Esophagus muscularis mucosa (tissue), 4 donors: ENCODE results near the gene SPATS2.

Experiments
- EP300 ChIP-seq: sonication (generic); formaldehyde crosslinking; IDR thresholded peaks from one replicate; pipeline ENCODE4 v1.6.1; 2017; ENCODE audit warnings: antibody characterized with exemption
- POLR2A ChIP-seq: fragments of 450-650 bp; IDR thresholded peaks from one replicate; pipeline ENCODE4 v1.6.1; 2017; ENCODE audit warnings: antibody characterized with exemption, moderate library complexity, mild to moderate bottlenecking, low read depth
- POLR2AphosphoS5 ChIP-seq, 2 donors: sonication (generic); formaldehyde crosslinking; IDR thresholded peaks; one replicate each; pipeline ENCODE4 v1.6.1; 2017; ENCODE audit warnings: antibody characterized with exemption in 2 of 2
- TF ChIP-seq, protein P1 (sequence below), 3 experiments: fragments of 200-600 bp in 2 of 3; fragments of 450-650 bp in 1 of 3; sonication (generic) in 2 of 3; IDR thresholded peaks; one replicate each; pipeline ENCODE4 v1.5.1; 2017 to 2019; ENCODE audit warnings: antibody characterized with exemption in 3 of 3, mild to moderate bottlenecking in 2 of 3, moderate library complexity in 1 of 3

DNA sequence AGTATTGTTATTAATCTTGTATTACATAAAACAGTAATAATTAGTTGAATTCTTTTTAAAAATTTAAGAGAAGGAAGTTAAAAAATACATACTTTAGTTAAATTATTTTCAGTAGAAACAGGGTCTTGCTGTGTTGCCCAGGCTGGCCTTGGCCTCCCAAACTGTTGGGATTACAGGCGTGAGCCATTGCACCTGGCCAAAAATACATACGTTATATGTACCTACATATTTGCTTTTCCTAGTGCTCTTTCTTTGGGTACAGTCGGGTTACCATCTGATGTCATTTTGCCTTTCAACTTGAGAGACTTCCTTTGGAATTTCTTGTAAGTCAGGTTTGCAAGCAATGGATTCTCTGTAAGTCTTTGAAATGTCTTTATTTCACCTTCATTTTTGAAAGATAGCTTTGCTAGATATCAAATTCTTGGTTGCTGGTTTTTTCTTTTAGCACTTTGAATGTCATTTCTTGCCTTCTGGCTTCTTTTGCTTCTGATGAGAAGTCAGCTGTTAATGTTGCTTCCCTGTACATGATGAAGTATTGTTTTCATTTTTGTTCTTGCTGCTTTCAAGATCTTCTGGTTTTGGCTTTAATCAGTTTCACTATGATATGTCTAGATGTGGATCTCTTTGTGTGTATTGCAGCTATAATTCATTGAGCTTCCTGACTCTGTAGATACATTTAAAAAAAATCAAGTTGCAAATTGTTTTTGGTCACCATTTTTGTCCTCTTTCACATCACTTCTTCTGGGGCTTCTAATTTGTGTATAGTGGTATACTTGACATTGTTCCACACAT is 84.4 kb downstream of the SPATS2 start:
- TF ChIP-seq POLR2AphosphoS5 (IDR thresholded peaks at IDR 0.05) (no peak), POLR2A (no peak), EP300 (no peak)
- TF ChIP-seq, protein P1, sequence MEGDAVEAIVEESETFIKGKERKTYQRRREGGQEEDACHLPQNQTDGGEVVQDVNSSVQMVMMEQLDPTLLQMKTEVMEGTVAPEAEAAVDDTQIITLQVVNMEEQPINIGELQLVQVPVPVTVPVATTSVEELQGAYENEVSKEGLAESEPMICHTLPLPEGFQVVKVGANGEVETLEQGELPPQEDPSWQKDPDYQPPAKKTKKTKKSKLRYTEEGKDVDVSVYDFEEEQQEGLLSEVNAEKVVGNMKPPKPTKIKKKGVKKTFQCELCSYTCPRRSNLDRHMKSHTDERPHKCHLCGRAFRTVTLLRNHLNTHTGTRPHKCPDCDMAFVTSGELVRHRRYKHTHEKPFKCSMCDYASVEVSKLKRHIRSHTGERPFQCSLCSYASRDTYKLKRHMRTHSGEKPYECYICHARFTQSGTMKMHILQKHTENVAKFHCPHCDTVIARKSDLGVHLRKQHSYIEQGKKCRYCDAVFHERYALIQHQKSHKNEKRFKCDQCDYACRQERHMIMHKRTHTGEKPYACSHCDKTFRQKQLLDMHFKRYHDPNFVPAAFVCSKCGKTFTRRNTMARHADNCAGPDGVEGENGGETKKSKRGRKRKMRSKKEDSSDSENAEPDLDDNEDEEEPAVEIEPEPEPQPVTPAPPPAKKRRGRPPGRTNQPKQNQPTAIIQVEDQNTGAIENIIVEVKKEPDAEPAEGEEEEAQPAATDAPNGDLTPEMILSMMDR (IDR thresholded peaks at IDR 0.05) = no peak
